ENCODE measurements around the gene ELN. TPM values are rescaled to one million over a fixed set of nuclear protein-coding genes. Genes with fewer than 3 reads are reported as not detected.

ELN gene
- total and polyA plus RNA-seq, 2 of the 8 experiments (the other 6 are each of a cell fraction or from before 2014, with no cell fraction given), result 5.1 to 5.6 TPM

DNA sequence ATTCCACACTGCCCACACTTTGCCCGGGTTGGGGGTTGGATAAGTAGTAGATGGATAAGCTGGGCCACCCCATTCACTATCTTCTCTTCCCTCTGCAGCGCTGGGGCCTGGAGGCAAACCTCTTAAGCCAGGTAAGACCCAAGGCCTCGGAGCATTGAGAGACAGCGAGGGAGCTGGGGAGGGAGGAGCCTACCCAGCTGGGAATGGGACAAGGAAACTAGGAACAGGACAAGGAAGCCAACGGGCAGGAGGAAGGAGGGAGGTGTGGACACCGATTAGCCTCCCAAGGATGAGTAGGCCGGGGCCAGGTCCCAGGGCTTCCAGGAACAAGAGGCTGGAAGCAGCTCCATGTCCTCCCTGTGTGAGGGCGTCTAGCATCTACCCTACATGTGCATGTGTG lies 9.6 kb downstream of the ELN start (continued):
- TF ChIP-seq, protein P1, sequence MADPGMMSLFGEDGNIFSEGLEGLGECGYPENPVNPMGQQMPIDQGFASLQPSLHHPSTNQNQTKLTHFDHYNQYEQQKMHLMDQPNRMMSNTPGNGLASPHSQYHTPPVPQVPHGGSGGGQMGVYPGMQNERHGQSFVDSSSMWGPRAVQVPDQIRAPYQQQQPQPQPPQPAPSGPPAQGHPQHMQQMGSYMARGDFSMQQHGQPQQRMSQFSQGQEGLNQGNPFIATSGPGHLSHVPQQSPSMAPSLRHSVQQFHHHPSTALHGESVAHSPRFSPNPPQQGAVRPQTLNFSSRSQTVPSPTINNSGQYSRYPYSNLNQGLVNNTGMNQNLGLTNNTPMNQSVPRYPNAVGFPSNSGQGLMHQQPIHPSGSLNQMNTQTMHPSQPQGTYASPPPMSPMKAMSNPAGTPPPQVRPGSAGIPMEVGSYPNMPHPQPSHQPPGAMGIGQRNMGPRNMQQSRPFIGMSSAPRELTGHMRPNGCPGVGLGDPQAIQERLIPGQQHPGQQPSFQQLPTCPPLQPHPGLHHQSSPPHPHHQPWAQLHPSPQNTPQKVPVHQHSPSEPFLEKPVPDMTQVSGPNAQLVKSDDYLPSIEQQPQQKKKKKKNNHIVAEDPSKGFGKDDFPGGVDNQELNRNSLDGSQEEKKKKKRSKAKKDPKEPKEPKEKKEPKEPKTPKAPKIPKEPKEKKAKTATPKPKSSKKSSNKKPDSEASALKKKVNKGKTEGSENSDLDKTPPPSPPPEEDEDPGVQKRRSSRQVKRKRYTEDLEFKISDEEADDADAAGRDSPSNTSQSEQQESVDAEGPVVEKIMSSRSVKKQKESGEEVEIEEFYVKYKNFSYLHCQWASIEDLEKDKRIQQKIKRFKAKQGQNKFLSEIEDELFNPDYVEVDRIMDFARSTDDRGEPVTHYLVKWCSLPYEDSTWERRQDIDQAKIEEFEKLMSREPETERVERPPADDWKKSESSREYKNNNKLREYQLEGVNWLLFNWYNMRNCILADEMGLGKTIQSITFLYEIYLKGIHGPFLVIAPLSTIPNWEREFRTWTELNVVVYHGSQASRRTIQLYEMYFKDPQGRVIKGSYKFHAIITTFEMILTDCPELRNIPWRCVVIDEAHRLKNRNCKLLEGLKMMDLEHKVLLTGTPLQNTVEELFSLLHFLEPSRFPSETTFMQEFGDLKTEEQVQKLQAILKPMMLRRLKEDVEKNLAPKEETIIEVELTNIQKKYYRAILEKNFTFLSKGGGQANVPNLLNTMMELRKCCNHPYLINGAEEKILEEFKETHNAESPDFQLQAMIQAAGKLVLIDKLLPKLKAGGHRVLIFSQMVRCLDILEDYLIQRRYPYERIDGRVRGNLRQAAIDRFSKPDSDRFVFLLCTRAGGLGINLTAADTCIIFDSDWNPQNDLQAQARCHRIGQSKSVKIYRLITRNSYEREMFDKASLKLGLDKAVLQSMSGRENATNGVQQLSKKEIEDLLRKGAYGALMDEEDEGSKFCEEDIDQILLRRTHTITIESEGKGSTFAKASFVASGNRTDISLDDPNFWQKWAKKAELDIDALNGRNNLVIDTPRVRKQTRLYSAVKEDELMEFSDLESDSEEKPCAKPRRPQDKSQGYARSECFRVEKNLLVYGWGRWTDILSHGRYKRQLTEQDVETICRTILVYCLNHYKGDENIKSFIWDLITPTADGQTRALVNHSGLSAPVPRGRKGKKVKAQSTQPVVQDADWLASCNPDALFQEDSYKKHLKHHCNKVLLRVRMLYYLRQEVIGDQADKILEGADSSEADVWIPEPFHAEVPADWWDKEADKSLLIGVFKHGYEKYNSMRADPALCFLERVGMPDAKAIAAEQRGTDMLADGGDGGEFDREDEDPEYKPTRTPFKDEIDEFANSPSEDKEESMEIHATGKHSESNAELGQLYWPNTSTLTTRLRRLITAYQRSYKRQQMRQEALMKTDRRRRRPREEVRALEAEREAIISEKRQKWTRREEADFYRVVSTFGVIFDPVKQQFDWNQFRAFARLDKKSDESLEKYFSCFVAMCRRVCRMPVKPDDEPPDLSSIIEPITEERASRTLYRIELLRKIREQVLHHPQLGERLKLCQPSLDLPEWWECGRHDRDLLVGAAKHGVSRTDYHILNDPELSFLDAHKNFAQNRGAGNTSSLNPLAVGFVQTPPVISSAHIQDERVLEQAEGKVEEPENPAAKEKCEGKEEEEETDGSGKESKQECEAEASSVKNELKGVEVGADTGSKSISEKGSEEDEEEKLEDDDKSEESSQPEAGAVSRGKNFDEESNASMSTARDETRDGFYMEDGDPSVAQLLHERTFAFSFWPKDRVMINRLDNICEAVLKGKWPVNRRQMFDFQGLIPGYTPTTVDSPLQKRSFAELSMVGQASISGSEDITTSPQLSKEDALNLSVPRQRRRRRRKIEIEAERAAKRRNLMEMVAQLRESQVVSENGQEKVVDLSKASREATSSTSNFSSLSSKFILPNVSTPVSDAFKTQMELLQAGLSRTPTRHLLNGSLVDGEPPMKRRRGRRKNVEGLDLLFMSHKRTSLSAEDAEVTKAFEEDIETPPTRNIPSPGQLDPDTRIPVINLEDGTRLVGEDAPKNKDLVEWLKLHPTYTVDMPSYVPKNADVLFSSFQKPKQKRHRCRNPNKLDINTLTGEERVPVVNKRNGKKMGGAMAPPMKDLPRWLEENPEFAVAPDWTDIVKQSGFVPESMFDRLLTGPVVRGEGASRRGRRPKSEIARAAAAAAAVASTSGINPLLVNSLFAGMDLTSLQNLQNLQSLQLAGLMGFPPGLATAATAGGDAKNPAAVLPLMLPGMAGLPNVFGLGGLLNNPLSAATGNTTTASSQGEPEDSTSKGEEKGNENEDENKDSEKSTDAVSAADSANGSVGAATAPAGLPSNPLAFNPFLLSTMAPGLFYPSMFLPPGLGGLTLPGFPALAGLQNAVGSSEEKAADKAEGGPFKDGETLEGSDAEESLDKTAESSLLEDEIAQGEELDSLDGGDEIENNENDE (IDR thresholded peaks at IDR 0.05; ENCODE audit: insufficient replicate concordance, low read length), result no peak
- TF ChIP-seq KDM4A (IDR thresholded peaks at IDR 0.05; ENCODE audit: low read depth, low read length, severe bottlenecking) (no peak), MAFK (IDR thresholded peaks at IDR 0.05; ENCODE audit: low read depth, low read length) (no peak), BCL11A (IDR thresholded peaks at IDR 0.05; ENCODE audit: low read depth in 2 of 2, low read length in 2 of 2) (no peak), TBP (IDR thresholded peaks at IDR 0.05; ENCODE audit: low read depth, low read length) (no peak), GTF2F1 (IDR thresholded peaks at IDR 0.05; ENCODE audit: borderline replicate concordance, low read depth, low read length) (no peak), RXRA (IDR thresholded peaks at IDR 0.05; ENCODE audit: insufficient read depth, low read depth, low read length) (no peak), SUZ12 (IDR thresholded peaks at IDR 0.05; ENCODE audit: low read length) (no peak), EP300 (IDR thresholded peaks at IDR 0.05; ENCODE audit: borderline replicate concordance in 1 of 2, low read depth in 2 of 2, low read length in 2 of 2) (no peak), RBBP5 (IDR thresholded peaks at IDR 0.05; ENCODE audit: borderline replicate concordance, low read depth, low read length) (no peak), NRF1 (IDR thresholded peaks at IDR 0.05; ENCODE audit: low read depth, low read length) (no peak), TCF12 (IDR thresholded peaks at IDR 0.05; ENCODE audit: low read depth, low read length) (no peak)
